ENCODE measurements around the gene LRRC8B.

DNA sequence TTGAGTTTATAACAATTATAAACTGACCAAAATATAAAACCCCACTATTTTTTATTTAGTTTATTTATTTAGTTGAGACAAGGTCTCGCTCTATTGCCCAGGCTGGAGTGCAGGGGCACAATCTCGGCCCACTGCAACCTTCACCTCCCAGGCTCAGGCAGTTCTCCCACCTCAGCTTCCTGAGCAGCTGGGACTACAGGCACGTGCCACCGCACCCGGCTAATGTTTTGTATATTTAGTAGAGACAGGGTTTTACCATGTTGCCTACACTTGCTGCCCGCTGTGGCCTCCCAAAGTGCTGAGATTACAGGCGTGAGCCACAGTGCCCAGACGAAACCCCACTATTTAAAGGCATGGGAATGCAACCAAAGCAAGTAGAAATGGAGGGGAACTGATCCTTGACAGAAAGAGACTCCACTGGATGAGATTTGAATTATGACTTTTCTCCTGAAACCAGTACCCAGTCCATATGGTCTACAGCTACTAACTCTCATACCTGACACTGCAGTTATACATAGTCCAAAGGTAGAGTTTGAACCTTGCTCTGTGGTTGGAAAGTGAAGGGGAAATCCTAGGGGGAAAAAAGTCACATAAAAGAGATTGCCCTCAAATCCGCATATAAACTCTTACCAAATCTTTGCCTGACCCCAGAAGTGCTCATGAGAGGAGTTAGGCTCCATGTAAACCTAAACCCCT, 119.6 kb downstream of the LRRC8B start:
- TF ChIP-seq POLR2A (IDR thresholded peaks at IDR 0.05) = no peak
- TF ChIP-seq, protein P1, sequence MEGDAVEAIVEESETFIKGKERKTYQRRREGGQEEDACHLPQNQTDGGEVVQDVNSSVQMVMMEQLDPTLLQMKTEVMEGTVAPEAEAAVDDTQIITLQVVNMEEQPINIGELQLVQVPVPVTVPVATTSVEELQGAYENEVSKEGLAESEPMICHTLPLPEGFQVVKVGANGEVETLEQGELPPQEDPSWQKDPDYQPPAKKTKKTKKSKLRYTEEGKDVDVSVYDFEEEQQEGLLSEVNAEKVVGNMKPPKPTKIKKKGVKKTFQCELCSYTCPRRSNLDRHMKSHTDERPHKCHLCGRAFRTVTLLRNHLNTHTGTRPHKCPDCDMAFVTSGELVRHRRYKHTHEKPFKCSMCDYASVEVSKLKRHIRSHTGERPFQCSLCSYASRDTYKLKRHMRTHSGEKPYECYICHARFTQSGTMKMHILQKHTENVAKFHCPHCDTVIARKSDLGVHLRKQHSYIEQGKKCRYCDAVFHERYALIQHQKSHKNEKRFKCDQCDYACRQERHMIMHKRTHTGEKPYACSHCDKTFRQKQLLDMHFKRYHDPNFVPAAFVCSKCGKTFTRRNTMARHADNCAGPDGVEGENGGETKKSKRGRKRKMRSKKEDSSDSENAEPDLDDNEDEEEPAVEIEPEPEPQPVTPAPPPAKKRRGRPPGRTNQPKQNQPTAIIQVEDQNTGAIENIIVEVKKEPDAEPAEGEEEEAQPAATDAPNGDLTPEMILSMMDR (IDR thresholded peaks at IDR 0.05) = no peak
